BE2C (cell line): ENCODE measurements around the gene CCT4.

Experiments used
- DNase-seq: peaks from one replicate; pipeline ENCODE4 v3.0.0-alpha.2; 2020
- H3K27me3 ChIP-seq: fragments of 250-450 bp; sonication (Bioruptor Pico); 2 replicates; pipeline ENCODE4 v1.5.1; 2020; ENCODE audit warnings: mild to moderate bottlenecking
- H3K36me3 ChIP-seq: fragments of 250-450 bp; sonication (Bioruptor Pico); 2 replicates; pipeline ENCODE4 v1.5.1; 2020; ENCODE audit warnings: mild to moderate bottlenecking
- H3K4me1 ChIP-seq: fragments of 250-450 bp; sonication (Bioruptor Pico); 2 replicates; pipeline ENCODE4 v1.5.1; 2020
- H3K4me3 ChIP-seq: 2 replicates; pipeline ENCODE4 v1.5.1; 2011; ENCODE audit warnings: low read depth, low read length
- H3K9me3 ChIP-seq: fragments of 250-450 bp; sonication (Bioruptor Pico); 2 replicates; pipeline ENCODE4 v1.5.1; 2020
- CTCF ChIP-seq: IDR thresholded peaks from 2 replicates; pipeline ENCODE4 v1.5.1; 2012; ENCODE audit warnings: mild to moderate bottlenecking, low read depth, low read length

Gene CCT4

GRCh38 chr2:61845320-61845719 is 43.1 kb downstream of the CCT4 start:
- DNase-seq: no peak
- Histone ChIP-seq H3K27me3 (no peaks in the 10 kb centered on the region), H3K36me3 (no peaks in the 10 kb centered on the region), H3K4me3 (no peak overlapping the region), H3K4me1 (no peaks in the 10 kb centered on the region), H3K9me3 (no peaks in the 10 kb centered on the region)
- TF ChIP-seq CTCF: no peak

- TF ChIP-seq CTCF: no peak
- Histone ChIP-seq H3K27me3 (no peaks in the 10 kb centered on the region), H3K36me3 (no peaks in the 10 kb centered on the region), H3K9me3 (no peaks in the 10 kb centered on the region), H3K4me1 (no peaks in the 10 kb centered on the region), H3K4me3 (no peak overlapping the region)
- no peak for DNase-seq
Measured at GRCh38 chr2:61841286-61841685, 47.2 kb downstream of the CCT4 start.

- no peak for DNase-seq
- TF ChIP-seq CTCF: no peak
- H3K36me3 ChIP-seq: no peaks in the 10 kb centered on the region
Measured at GRCh38 chr2:61834893-61835292, 53.6 kb downstream of the CCT4 start.

GRCh38 chr2:61833971-61834370 is 54.5 kb downstream of the CCT4 start:
- no peak for TF ChIP-seq CTCF
- H3K27me3 ChIP-seq: no peaks in the 10 kb centered on the region
- no peaks in the 10 kb centered on the region for H3K4me1 ChIP-seq
- DNase-seq: no peak
- no peaks in the 10 kb centered on the region for H3K9me3 ChIP-seq
- no peak overlapping the region for H3K4me3 ChIP-seq
- H3K36me3 ChIP-seq: no peaks in the 10 kb centered on the region

More at GRCh38 chr2:61834893-61835292, 53.6 kb downstream of the CCT4 start:
- no peaks in the 10 kb centered on the region for H3K9me3 ChIP-seq
- H3K27me3 ChIP-seq: no peaks in the 10 kb centered on the region
- no peak overlapping the region for H3K4me3 ChIP-seq
- H3K4me1 ChIP-seq: no peaks in the 10 kb centered on the region

- Histone ChIP-seq H3K9me3 (no peaks in the 10 kb centered on the region), H3K36me3 (no peaks in the 10 kb centered on the region), H3K4me3 (no peak overlapping the region), H3K4me1 (no peaks in the 10 kb centered on the region), H3K27me3 (no peaks in the 10 kb centered on the region)
- DNase-seq: no peak
- no peak for TF ChIP-seq CTCF
Measured at GRCh38 chr2:61832183-61832841, 56.1 kb downstream of the CCT4 start.

- Histone ChIP-seq H3K4me1 (no peaks in the 10 kb centered on the region), H3K4me3 (no peak overlapping the region), H3K9me3 (no peaks in the 10 kb centered on the region), H3K36me3 (no peaks in the 10 kb centered on the region), H3K27me3 (no peaks in the 10 kb centered on the region)
- DNase-seq: no peak
- TF ChIP-seq CTCF: no peak
Measured at GRCh38 chr2:61822255-61822654, 66.2 kb downstream of the CCT4 start.
